ENCODE measurements around the gene MYBPHL.

Gene MYBPHL, protein sequence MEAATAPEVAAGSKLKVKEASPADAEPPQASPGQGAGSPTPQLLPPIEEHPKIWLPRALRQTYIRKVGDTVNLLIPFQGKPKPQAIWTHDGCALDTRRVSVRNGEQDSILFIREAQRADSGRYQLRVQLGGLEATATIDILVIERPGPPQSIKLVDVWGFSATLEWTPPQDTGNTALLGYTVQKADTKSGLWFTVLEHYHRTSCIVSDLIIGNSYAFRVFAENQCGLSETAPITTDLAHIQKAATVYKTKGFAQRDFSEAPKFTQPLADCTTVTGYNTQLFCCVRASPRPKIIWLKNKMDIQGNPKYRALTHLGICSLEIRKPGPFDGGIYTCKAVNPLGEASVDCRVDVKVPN

DNA sequence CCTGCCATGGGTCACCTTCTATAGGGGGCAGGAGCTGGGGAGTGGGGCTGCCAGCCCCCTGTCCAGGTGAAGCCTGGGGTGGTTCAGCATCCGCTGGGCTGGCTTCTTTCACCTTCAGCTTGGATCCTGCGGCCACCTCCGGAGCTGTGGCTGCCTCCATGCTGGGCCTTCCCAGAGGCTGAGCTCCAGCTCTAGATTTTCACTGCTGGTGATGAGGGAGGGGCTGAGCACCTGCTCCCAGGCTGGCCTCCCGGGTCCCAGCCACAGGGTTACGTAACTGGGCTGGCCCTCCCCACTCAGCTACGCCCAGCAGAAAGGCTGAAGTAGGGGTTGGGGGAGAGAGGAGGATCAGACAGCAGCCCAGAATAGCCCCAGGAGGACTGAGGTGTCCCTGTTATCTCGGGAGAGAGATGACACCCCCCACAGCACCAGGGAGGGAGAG lies at the start of gene MYBPHL:
Gene MYBPHL, minus strand, starts transcription at position 180 of the 442 bp plus-strand sequence. Its CDS starts 20 bp downstream, at position 160.
- H3K4me3 ChIP-seq (ENCODE audit: low read depth, low read length), result no peak within 1 kb of the TSS
- no peak for DNase-seq (ENCODE audit: low read depth)
- TF ChIP-seq, protein P1, sequence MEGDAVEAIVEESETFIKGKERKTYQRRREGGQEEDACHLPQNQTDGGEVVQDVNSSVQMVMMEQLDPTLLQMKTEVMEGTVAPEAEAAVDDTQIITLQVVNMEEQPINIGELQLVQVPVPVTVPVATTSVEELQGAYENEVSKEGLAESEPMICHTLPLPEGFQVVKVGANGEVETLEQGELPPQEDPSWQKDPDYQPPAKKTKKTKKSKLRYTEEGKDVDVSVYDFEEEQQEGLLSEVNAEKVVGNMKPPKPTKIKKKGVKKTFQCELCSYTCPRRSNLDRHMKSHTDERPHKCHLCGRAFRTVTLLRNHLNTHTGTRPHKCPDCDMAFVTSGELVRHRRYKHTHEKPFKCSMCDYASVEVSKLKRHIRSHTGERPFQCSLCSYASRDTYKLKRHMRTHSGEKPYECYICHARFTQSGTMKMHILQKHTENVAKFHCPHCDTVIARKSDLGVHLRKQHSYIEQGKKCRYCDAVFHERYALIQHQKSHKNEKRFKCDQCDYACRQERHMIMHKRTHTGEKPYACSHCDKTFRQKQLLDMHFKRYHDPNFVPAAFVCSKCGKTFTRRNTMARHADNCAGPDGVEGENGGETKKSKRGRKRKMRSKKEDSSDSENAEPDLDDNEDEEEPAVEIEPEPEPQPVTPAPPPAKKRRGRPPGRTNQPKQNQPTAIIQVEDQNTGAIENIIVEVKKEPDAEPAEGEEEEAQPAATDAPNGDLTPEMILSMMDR (IDR thresholded peaks at IDR 0.05; ENCODE audit: control insufficient read depth, extremely low read depth, insufficient read depth), result no peak

DNA sequence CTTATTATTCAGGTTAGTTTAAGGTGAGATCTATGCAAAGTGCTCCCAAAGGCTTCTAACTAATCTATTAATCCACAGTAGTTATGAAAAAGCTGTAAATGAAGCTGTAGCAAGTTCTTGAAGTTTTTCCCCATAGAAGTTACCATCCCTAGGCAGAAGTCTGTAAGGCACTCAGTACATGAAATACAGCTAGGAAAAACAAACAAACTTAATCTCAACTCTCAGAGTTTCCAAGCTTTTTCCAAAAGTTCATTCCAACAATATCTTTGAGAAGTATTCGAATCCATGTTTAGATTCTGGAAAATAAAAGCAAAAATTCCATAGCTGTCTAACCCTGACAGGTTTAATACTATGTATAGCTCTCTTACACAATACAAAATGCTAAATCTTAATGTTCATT lies 49.7 kb upstream of the MYBPHL start:
- TF ChIP-seq, protein P1 (IDR thresholded peaks at IDR 0.05; ENCODE audit: control insufficient read depth, extremely low read depth, insufficient read depth), result no peak
- no peak overlapping the region for H3K4me3 ChIP-seq (ENCODE audit: low read depth, low read length)
- no peak for DNase-seq (ENCODE audit: low read depth)

DNA sequence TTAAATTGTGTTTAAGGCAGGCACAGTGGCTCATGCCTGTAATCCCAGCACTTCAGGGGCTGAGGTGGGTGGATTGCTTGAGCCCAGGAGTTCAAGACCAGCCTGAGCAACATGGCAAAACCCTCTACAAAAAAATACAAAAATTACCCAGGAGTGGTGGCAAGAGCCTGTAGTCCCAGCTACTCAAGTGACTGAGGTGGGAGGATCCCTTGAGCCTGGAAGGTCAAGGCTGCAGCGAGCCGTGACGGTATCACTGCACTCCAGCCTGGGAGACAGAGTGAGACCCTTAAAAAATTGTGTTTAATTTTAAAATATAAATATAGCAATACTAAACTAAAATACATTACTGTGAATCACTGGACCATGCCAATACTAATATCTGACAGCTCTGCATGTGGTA lies 48.1 kb upstream of the MYBPHL start:
- no peak overlapping the region for H3K4me3 ChIP-seq (ENCODE audit: low read depth, low read length)
- TF ChIP-seq, protein P1 (IDR thresholded peaks at IDR 0.05; ENCODE audit: control insufficient read depth, extremely low read depth, insufficient read depth), result no peak
- DNase-seq (ENCODE audit: low read depth), result no peak

DNA sequence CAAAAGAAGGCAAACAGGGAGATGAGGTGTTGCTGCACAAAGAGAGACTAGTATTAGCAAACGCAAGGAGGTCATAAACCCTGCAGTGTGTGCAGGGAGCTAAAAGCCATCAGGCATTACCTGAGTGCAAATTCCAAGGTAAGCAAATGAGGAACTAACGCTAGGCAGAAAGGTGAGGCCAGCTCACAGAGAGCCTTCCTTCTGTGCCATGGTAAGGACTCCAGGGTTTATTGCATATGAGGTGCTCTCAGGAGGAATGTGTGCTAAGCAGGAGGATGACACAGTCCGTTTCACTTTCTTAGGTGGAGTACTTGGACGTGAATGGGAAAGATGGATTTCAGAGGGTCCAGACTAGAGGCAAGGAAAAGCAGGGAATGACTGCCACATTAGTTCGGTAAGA lies 44.6 kb upstream of the MYBPHL start:
- TF ChIP-seq, protein P1 (IDR thresholded peaks at IDR 0.05; ENCODE audit: control insufficient read depth, extremely low read depth, insufficient read depth), result no peak
- no peak overlapping the region for H3K4me3 ChIP-seq (ENCODE audit: low read depth, low read length)
- no peak for DNase-seq (ENCODE audit: low read depth)

DNA sequence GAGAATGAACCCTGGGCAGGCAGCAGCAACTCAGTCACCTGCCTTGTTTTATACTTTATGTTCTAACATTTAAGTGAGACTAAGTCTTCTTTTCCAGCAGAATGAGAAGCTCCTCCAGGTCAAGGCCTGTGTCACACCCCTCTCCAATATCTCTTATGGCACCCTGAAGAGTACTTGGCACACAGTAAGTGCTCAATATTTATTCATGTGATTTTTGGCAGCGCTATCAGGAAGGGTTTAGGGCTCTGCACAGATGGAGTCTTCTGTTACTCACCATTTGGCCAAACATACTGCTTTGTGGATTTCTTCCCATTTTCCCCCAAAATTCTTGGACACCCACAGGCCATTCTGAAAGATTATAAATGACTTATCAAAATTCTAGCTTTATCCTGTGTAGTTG lies 43.8 kb upstream of the MYBPHL start:
- DNase-seq (ENCODE audit: low read depth), result peak; percentile 76
- H3K4me3 ChIP-seq (ENCODE audit: low read depth, low read length), result no peak overlapping the region
- TF ChIP-seq, protein P1 (IDR thresholded peaks at IDR 0.05; ENCODE audit: control insufficient read depth, extremely low read depth, insufficient read depth), result no peak

DNA sequence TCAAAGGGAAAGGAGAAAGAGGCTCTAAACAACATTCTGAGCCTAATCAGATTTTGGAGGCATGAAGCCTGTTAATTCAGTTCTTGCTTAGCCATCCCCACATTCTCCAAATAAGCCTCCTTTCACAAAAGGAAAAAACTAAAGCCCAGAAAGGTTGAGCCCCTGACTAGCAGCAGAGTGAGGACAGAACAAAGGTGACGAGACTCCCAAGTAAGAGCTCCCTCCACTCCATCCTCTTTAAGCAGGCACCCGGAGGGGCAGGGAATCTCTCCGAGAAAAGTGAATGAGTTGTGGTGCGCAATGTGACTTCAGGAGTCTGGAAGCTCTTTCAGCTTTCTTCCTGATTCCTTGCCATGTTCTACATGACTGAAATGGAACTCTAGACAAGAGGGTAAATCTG lies 43.4 kb upstream of the MYBPHL start:
- TF ChIP-seq, protein P1 (IDR thresholded peaks at IDR 0.05; ENCODE audit: control insufficient read depth, extremely low read depth, insufficient read depth), result no peak

DNA sequence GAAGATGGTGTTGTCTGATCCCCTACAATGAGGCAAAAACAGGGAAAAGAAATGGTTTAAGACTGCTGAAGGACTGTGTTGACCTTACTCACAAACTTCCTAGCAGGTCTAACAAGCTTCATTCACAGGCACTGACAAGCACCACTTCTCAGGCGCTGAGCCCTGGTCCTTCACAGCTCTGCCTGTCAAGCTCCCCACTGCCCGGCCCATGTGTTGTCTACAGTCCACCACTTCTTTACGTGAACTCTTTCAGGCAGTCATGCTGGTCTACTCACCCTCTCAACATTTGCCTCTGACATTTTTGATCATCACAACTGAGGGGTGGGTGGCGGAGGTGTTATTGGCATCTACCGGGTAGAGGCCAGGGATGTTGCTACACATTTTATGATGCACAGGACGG lies 40.7 kb upstream of the MYBPHL start:
- no peak overlapping the region for H3K4me3 ChIP-seq (ENCODE audit: low read depth, low read length)
- TF ChIP-seq, protein P1 (IDR thresholded peaks at IDR 0.05; ENCODE audit: control insufficient read depth, extremely low read depth, insufficient read depth), result no peak
- no peak for DNase-seq (ENCODE audit: low read depth)

More for the DNA sequence above, 43.4 kb upstream of the MYBPHL start:
- H3K4me3 ChIP-seq (ENCODE audit: low read depth, low read length), result no peak overlapping the region
- DNase-seq (ENCODE audit: low read depth), result no peak

All from LNCaP clone FGC (cell line).